DOHH2 (cell line): ENCODE measurements around the gene CNST.

Experiments used
- H3F3A ChIP-seq: fragments of 200-600 bp; sonication (generic), shearing (Covaris generic); 2 replicates; pipeline ENCODE4 v1.6.0; 2016; ENCODE audit warnings: antibody characterized with exemption, mild to moderate bottlenecking; ENCODE audit not compliant: control insufficient read depth, insufficient read depth
- H3K27ac ChIP-seq: fragments of 200-600 bp; sonication (generic); 2 replicates; pipeline ENCODE4 v1.5.1; 2014; ENCODE audit warnings: low read depth, mild to moderate bottlenecking, low read length, moderate library complexity
- H3K27me3 ChIP-seq: fragments of 200-600 bp; sonication (generic); 2 replicates; pipeline ENCODE4 v1.6.1; 2014; ENCODE audit warnings: mild to moderate bottlenecking, low read length, mixed read lengths; ENCODE audit not compliant: control insufficient read depth
- H3K36me3 ChIP-seq: fragments of 200-600 bp; sonication (generic); 2 replicates; pipeline ENCODE4 v1.6.1; 2014; ENCODE audit warnings: mild to moderate bottlenecking, low read length, moderate library complexity, mixed read lengths; ENCODE audit not compliant: control insufficient read depth
- H3K4me1 ChIP-seq: fragments of 200-600 bp; sonication (generic); 2 replicates; pipeline ENCODE4 v1.6.1; 2014; ENCODE audit warnings: mild to moderate bottlenecking, low read length, mixed read lengths; ENCODE audit not compliant: control insufficient read depth
- H3K4me2 ChIP-seq: fragments of 200-600 bp; sonication (generic); 2 replicates; pipeline ENCODE4 v1.6.0; 2014; ENCODE audit warnings: mild to moderate bottlenecking, low read length, moderate library complexity
- H3K4me3 ChIP-seq: fragments of 200-600 bp; sonication (generic); 2 replicates; pipeline ENCODE4 v1.5.1; 2014; ENCODE audit warnings: mild to moderate bottlenecking, low read length, mixed read lengths
- H3K79me2 ChIP-seq: fragments of 200-600 bp; sonication (generic); 2 replicates; pipeline ENCODE4 v1.6.1; 2014; ENCODE audit warnings: mild to moderate bottlenecking, low read length, mixed read lengths; ENCODE audit not compliant: control insufficient read depth
- H3K9me2 ChIP-seq: fragments of 200-600 bp; sonication (generic); replicated peaks from 2 replicates; pipeline ENCODE4 v1.6.1; 2014; ENCODE audit warnings: mild to moderate bottlenecking, low read length, mixed read lengths; ENCODE audit not compliant: control insufficient read depth
- H3K9me3 ChIP-seq: fragments of 200-600 bp; sonication (generic); 2 replicates; pipeline ENCODE4 v1.6.1; 2014; ENCODE audit warnings: antibody characterized with exemption, low read length, mixed read lengths; ENCODE audit not compliant: control insufficient read depth, insufficient read depth
- H4K20me1 ChIP-seq: fragments of 200-600 bp; sonication (generic); 2 replicates; pipeline ENCODE4 v1.6.0; 2014; ENCODE audit warnings: low read depth, mild to moderate bottlenecking, antibody characterized with exemption, low read length, moderate library complexity; ENCODE audit not compliant: control insufficient read depth, insufficient read depth
- EZH2phosphoT487 ChIP-seq: fragments of 200-600 bp; sonication (generic); IDR thresholded peaks from 2 replicates; pipeline ENCODE4 v1.6.1; 2017; ENCODE audit warnings: borderline replicate concordance, mild to moderate bottlenecking, antibody characterized with exemption, low read length, moderate library complexity, mixed read lengths
- TF ChIP-seq, protein P1 (sequence below): fragments of 200-600 bp; sonication (generic); IDR thresholded peaks from one replicate; pipeline ENCODE4 v1.5.1; 2014; ENCODE audit warnings: antibody characterized with exemption, mild to moderate bottlenecking, low read depth, low read length; ENCODE audit not compliant: poor library complexity, severe bottlenecking

CNST gene

DNA sequence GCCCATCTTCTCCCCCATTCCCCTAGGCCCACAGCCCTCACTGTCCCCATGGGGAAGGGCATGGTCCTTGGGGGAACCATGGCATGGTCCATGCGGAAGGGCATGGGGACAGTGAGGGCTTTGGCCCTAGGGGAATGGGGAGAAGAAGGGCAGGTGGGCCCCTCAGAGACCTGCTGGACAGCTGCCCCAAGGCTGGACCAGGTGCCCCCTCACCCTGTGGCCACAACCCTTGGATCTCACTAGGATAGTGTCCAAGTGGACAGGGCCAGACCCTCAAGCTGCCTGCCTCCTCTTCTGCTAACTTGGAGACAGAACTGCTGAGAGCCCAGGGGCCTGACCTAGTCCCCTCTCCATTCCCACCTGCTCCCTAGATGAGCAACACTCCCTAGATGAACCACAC is 46.7 kb upstream of the CNST start:
- no peak overlapping the region for H3K27ac ChIP-seq
- no peaks in the 10 kb centered on the region for H3F3A ChIP-seq
- no peaks in the 10 kb centered on the region for H3K9me2 ChIP-seq
- H3K79me2 ChIP-seq = no peaks in the 10 kb centered on the region
- H3K4me2 ChIP-seq = no peak overlapping the region
- no peaks in the 10 kb centered on the region for H4K20me1 ChIP-seq
- H3K9me3 ChIP-seq = peaks cover 69% of the 10 kb centered on the region
- H3K27me3 ChIP-seq = no peaks in the 10 kb centered on the region
- no peaks in the 10 kb centered on the region for H3K4me1 ChIP-seq
- no peaks in the 10 kb centered on the region for H3K36me3 ChIP-seq
- TF ChIP-seq, protein P1, sequence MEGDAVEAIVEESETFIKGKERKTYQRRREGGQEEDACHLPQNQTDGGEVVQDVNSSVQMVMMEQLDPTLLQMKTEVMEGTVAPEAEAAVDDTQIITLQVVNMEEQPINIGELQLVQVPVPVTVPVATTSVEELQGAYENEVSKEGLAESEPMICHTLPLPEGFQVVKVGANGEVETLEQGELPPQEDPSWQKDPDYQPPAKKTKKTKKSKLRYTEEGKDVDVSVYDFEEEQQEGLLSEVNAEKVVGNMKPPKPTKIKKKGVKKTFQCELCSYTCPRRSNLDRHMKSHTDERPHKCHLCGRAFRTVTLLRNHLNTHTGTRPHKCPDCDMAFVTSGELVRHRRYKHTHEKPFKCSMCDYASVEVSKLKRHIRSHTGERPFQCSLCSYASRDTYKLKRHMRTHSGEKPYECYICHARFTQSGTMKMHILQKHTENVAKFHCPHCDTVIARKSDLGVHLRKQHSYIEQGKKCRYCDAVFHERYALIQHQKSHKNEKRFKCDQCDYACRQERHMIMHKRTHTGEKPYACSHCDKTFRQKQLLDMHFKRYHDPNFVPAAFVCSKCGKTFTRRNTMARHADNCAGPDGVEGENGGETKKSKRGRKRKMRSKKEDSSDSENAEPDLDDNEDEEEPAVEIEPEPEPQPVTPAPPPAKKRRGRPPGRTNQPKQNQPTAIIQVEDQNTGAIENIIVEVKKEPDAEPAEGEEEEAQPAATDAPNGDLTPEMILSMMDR = no peak
- TF ChIP-seq EZH2phosphoT487 = no peak
- H3K4me3 ChIP-seq = no peak overlapping the region

DNA sequence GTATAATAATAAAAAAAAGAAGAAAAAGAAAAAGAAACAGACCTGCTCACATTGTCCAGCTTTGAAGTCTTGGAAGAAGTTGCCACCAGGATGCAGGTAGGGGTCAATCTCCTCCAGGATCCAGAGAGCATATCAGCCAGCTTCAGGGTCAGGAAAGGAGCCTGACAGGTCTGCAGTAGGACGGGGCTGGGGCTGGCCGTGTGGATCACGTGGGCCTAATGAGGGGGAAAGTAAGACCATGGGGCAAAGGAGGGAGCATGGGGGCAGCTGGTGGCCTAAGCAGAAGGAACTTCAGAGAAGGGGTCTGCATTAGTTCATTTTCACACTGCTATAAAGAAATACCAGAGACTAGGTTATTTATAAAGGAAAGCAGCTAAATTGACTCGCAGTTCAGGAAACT is 39.9 kb upstream of the CNST start:
- Histone ChIP-seq H3K9me3 (peaks cover 20% of the 10 kb centered on the region; the same call in 1 of the 2 replicates), H3K27me3 (no peaks in the 10 kb centered on the region), H3K27ac (no peak overlapping the region), H3K4me2 (no peak overlapping the region), H3K9me2 (no peaks in the 10 kb centered on the region), H3K4me1 (peaks cover 12% of the 10 kb centered on the region), H3F3A (no peaks in the 10 kb centered on the region), H3K4me3 (no peak overlapping the region), H3K79me2 (no peaks in the 10 kb centered on the region), H4K20me1 (no peaks in the 10 kb centered on the region), H3K36me3 (no peaks in the 10 kb centered on the region)
- TF ChIP-seq EZH2phosphoT487 = no peak

DNA sequence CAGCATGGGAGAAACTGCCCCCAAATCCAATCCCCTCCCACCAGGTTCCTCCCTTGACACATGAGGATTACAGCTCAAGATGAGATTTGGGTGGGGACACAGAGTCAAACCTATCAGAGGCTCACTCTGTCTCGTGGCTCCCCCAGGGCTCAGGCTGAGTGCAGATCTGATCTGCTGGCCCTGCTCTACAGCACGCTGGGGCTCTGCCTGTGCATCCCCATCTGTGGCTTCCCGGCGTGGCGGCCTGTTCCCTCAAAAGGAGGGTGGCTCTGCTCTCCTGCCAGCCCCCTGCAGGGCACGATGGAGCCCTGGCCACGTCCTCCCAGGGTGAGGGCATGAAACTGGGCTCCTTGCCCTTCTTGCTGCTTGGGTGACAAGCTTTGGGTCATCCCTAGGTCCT is 39.3 kb upstream of the CNST start:
- Histone ChIP-seq H3K9me3 (peaks cover 18% of the 10 kb centered on the region; the same call in 1 of the 2 replicates), H3K4me2 (peak overlapping the region; percentile 28), H3K27me3 (no peaks in the 10 kb centered on the region), H4K20me1 (no peaks in the 10 kb centered on the region), H3K27ac (no peak overlapping the region), H3F3A (no peaks in the 10 kb centered on the region), H3K4me1 (peaks cover 12% of the 10 kb centered on the region), H3K9me2 (no peaks in the 10 kb centered on the region), H3K79me2 (no peaks in the 10 kb centered on the region), H3K4me3 (no peak overlapping the region), H3K36me3 (no peaks in the 10 kb centered on the region)
- TF ChIP-seq, protein P1 = no peak
- no peak for TF ChIP-seq EZH2phosphoT487

DNA sequence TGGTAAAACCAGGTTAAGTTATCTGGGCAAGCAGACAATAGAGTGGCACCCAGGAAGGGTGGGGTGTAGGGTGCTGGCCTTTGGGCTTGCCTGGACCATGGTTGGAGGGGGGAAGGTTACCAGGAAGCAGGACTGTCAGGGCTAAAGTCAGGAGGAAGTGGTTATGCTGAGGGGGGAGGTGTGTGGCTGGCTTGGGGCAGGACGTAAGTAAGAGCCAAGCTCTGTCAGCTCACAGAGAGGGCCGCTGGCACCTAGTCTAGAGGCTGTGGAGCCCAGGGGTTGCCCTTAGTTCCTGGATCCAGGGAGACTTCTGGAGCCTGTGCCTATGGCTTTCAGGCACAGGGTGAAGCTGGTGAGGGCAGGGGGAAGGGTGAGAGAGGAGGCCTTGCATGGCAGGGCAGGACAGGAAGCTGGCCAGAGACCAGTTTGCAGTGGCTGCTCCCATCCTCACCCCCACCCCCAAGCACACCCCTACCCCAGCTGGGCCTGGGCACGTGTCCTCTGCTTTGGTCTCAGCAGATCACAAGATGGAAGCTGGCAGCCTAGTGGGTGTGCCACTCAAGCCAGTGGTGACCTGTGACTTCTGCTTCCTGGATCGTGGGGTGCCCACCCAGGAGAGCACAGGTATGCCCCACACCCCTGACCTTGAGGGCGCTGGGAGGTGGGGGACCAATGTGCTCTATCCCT is 38.7 kb upstream of the CNST start:
- Histone ChIP-seq H3K4me2 (peak overlapping the region; percentile 28), H3K27me3 (no peaks in the 10 kb centered on the region), H3K79me2 (no peaks in the 10 kb centered on the region), H4K20me1 (no peaks in the 10 kb centered on the region), H3K36me3 (no peaks in the 10 kb centered on the region), H3K4me3 (peak overlapping the region; percentile 5; the same call in 1 of the 2 replicates), H3F3A (no peaks in the 10 kb centered on the region), H3K27ac (no peak overlapping the region), H3K9me2 (no peaks in the 10 kb centered on the region), H3K9me3 (peaks cover 15% of the 10 kb centered on the region; the same call in 1 of the 2 replicates), H3K4me1 (peaks cover 12% of the 10 kb centered on the region)
- TF ChIP-seq EZH2phosphoT487 = no peak
- TF ChIP-seq, protein P1 = no peak
